Testis (tissue), 2 donors: ENCODE results near the gene MYO5B.

Experiments
- CTCF ChIP-seq, 3 experiments: fragments of 450-650 bp in 2 of 3; fragments of 200-600 bp in 1 of 3; sonication (generic) in 1 of 3; IDR thresholded peaks; one replicate each; pipeline ENCODE4 v1.5.1; 2016 to 2019; ENCODE audit warnings: antibody characterized with exemption in 3 of 3, mild to moderate bottlenecking in 2 of 3, moderate library complexity in 1 of 3
- POLR2A ChIP-seq: fragments of 450-650 bp; IDR thresholded peaks from one replicate; pipeline ENCODE4 v1.6.1; 2017; ENCODE audit warnings: antibody characterized with exemption, mild to moderate bottlenecking, moderate library complexity

- TF ChIP-seq CTCF (IDR thresholded peaks at IDR 0.05) (no peak), POLR2A (no peak)
Observed at GRCh38 chr18:49985236-49985635, 209.7 kb downstream of the MYO5B start.
